Vagina (tissue), 2 donors: ENCODE results near the gene MYH9. TPM values are rescaled to one million over a fixed set of nuclear protein-coding genes. Genes with fewer than 3 reads are reported as not detected.
"Not testable (repeated sequence)": the region's sequence is repeated elsewhere in the genome, so short reads cannot be mapped to it uniquely, and the experiment has no call there.

Experiments used
- DNase-seq, 2 donors: peaks; one replicate each; pipeline ENCODE4 v3.0.0-alpha.2; 2017; ENCODE audit errors: extremely low spot score in 2 of 2
- H3K27ac ChIP-seq: fragments of 200-600 bp; sonication (generic); one replicate; pipeline ENCODE4 v1.5.1; 2019
- H3K27me3 ChIP-seq: fragments of 200-600 bp; sonication (generic); one replicate; pipeline ENCODE4 v1.5.1; 2019
- H3K36me3 ChIP-seq, 2 donors: fragments of 200-600 bp; sonication (generic); one replicate each; pipeline ENCODE4 v1.5.1; 2017 to 2019
- H3K4me1 ChIP-seq: fragments of 200-600 bp; sonication (generic); one replicate; pipeline ENCODE4 v1.5.1; 2019
- H3K4me3 ChIP-seq, 2 donors: fragments of 200-600 bp; sonication (generic); 1 replicate in 1 of 2; 2 replicates in 1 of 2; pipeline ENCODE4 v1.5.1; 2016 to 2019
- H3K9me3 ChIP-seq: fragments of 200-600 bp; sonication (generic); one replicate; pipeline ENCODE4 v1.5.1; 2019
- CTCF ChIP-seq, 3 experiments: fragments of 450-650 bp in 2 of 3; fragments of 200-600 bp in 1 of 3; sonication (generic) in 1 of 3; IDR thresholded peaks; one replicate each; pipeline ENCODE4 v1.5.1; 2017 to 2019; ENCODE audit warnings: antibody characterized with exemption in 3 of 3, mild to moderate bottlenecking in 2 of 3, moderate library complexity in 2 of 3
- POLR2A ChIP-seq, 2 donors: fragments of 450-650 bp; IDR thresholded peaks; one replicate each; pipeline ENCODE4 v1.6.1; 2017; ENCODE audit warnings: antibody characterized with exemption in 2 of 2, mild to moderate bottlenecking in 2 of 2, moderate library complexity in 2 of 2
- POLR2AphosphoS5 ChIP-seq, 2 donors: sonication (generic); formaldehyde crosslinking; IDR thresholded peaks; one replicate each; pipeline ENCODE4 v1.9.0; 2017; ENCODE audit warnings: antibody characterized with exemption in 2 of 2, mild to moderate bottlenecking in 2 of 2, low read depth in 1 of 2; ENCODE audit not compliant: insufficient read depth in 1 of 2
- intact Hi-C: fragments of 100-400 bp; cut with DNase I; formaldehyde crosslinking; loops from one replicate; pipeline ENCODE4 v1.15.1; 2023
- total RNA-seq: library from RNA; depleted of rRNA; stranded (reverse); fragments of >200 nt; gene quantifications from one replicate; pipeline ENCODE4 v1.2.3, GENCODE V29; 2016

The MYH9 gene
- total RNA-seq, 1 donor from 2014 or later: 333 TPM

- no peaks in the 10 kb centered on the region for H3K9me3 ChIP-seq
- no peak for TF ChIP-seq POLR2A (IDR thresholded peaks at IDR 0.05)
- TF ChIP-seq POLR2AphosphoS5 (IDR thresholded peaks at IDR 0.05; ENCODE audit: insufficient read depth in 1 of 2, low read depth in 1 of 2): no peak
- TF ChIP-seq CTCF (IDR thresholded peaks at IDR 0.05): no peak
- intact Hi-C loops: no loop called here
- H3K4me1 ChIP-seq: peaks cover 51% of the 10 kb centered on the region
- no peak overlapping the region for H3K27ac ChIP-seq
- no peaks in the 10 kb centered on the region for H3K36me3 ChIP-seq
- no peak overlapping the region for H3K4me3 ChIP-seq
- peak in 1 of 2 donors; percentile 83 for DNase-seq
- no peaks in the 10 kb centered on the region for H3K27me3 ChIP-seq
These were observed 130.5 kb downstream of the MYH9 start for GRCh38 chr22:36257308-36257707.

GRCh38 chr22:36256478-36256877 lies 131.3 kb downstream of the MYH9 start:
- no peaks in the 10 kb centered on the region for H3K27me3 ChIP-seq
- intact Hi-C loops: no loop called here
- DNase-seq: no peak
- no peak overlapping the region for H3K27ac ChIP-seq
- H3K4me1 ChIP-seq: peaks cover 52% of the 10 kb centered on the region
- no peak overlapping the region for H3K4me3 ChIP-seq
- TF ChIP-seq POLR2A (IDR thresholded peaks at IDR 0.05): no peak
- no peak for TF ChIP-seq POLR2AphosphoS5 (IDR thresholded peaks at IDR 0.05; ENCODE audit: insufficient read depth in 1 of 2, low read depth in 1 of 2)
- TF ChIP-seq CTCF (IDR thresholded peaks at IDR 0.05): no peak
- H3K9me3 ChIP-seq: no peaks in the 10 kb centered on the region
- H3K36me3 ChIP-seq: no peaks in the 10 kb centered on the region

GRCh38 chr22:36255572-36255971 lies 132.2 kb downstream of the MYH9 start:
- intact Hi-C loops, H3K4me3 ChIP-seq, H3K27me3 ChIP-seq, H3K9me3 ChIP-seq, H3K36me3 ChIP-seq, DNase-seq: not testable (repeated sequence)
- peak overlapping the region; percentile 82 for H3K27ac ChIP-seq
- peaks cover 52% of the 10 kb centered on the region for H3K4me1 ChIP-seq

GRCh38 chr22:36253523-36254490 lies 134.0 kb downstream of the MYH9 start:
- DNase-seq: peak in 1 of 2 donors; percentile 85
- intact Hi-C loops: no loop called here
- H3K27me3 ChIP-seq: no peaks in the 10 kb centered on the region
- H3K4me3 ChIP-seq: peak overlapping the region; percentile 38 to 55
- H3K9me3 ChIP-seq: no peaks in the 10 kb centered on the region
- H3K4me1 ChIP-seq: peaks cover 40% of the 10 kb centered on the region
- H3K27ac ChIP-seq: peak overlapping the region; percentile 82
- TF ChIP-seq CTCF (IDR thresholded peaks at IDR 0.05) (no peak), POLR2A (IDR thresholded peaks at IDR 0.05) (no peak), POLR2AphosphoS5 (IDR thresholded peaks at IDR 0.05; ENCODE audit: insufficient read depth in 1 of 2, low read depth in 1 of 2) (no peak)
- H3K36me3 ChIP-seq: no peaks in the 10 kb centered on the region

- peak within 1 kb of the TSS; percentile 38 to 55 for H3K4me3 ChIP-seq
- peaks cover 37% of the 10 kb centered on the region for H3K4me1 ChIP-seq
- peak within 1 kb of the TSS; percentile 82 for H3K27ac ChIP-seq
- TF ChIP-seq POLR2AphosphoS5 (IDR thresholded peaks at IDR 0.05; ENCODE audit: insufficient read depth in 1 of 2, low read depth in 1 of 2) (peak in 1 of 2 donors; percentile 59), CTCF (IDR thresholded peaks at IDR 0.05) (no peak)
- H3K27me3 ChIP-seq: no peaks in the 10 kb centered on the region
- DNase-seq: peak in 1 of 2 donors; percentile 93
- intact Hi-C loops: no loop called here
- H3K9me3 ChIP-seq: no peaks in the 10 kb centered on the region
- no peaks in the 10 kb centered on the region for H3K36me3 ChIP-seq
These were observed 134.8 kb downstream of the MYH9 start, which contains the start of gene APOL1 for GRCh38 chr22:36252754-36253522. TSS of gene APOL1 (plus strand) at chr22:36253133. CDS start at chr22:36254956, 1,823 bp downstream.

- H3K9me3 ChIP-seq, H3K36me3 ChIP-seq, intact Hi-C loops, H3K27me3 ChIP-seq: not testable (repeated sequence)
- Histone ChIP-seq H3K4me1 (peaks cover 37% of the 10 kb centered on the region), H3K27ac (peak overlapping the region; percentile 82), H3K4me3 (peak overlapping the region in 1 of 2 donors; percentile 38)
- peak; percentile 40 to 80 for DNase-seq
These were observed 135.7 kb downstream of the MYH9 start for GRCh38 chr22:36251979-36252608.

- intact Hi-C loops, H3K27me3 ChIP-seq, H3K4me3 ChIP-seq, H3K27ac ChIP-seq, H3K36me3 ChIP-seq, H3K9me3 ChIP-seq: not testable (repeated sequence)
- DNase-seq: peak in 1 of 2 donors; percentile 58
- H3K4me1 ChIP-seq: peaks cover 31% of the 10 kb centered on the region
These were observed 137.3 kb downstream of the MYH9 start for GRCh38 chr22:36250292-36250960.
